ENCODE measurements around the gene RFX2. TPM values are rescaled to one million over a fixed set of nuclear protein-coding genes. Genes with fewer than 3 reads are reported as not detected.

RFX2 gene
- total RNA-seq, 1 experiment from 2014 or later: 13.7 TPM

- CTCF ChIA-PET: no interaction called here
Observed at GRCh38 chr19:6020166-6020882, 90.0 kb downstream of the RFX2 start.

GRCh38 chr19:6018786-6019185, 91.5 kb downstream of the RFX2 start:
- H3K4me1 Mint-ChIP-seq (ENCODE audit: low read depth, unreplicated experiment): no peaks in the 10 kb centered on the region
- no peak for TF ChIP-seq CTCF (IDR thresholded peaks at IDR 0.05; ENCODE audit: unreplicated experiment)
- H3K4me3 Mint-ChIP-seq (ENCODE audit: low read depth, unreplicated experiment): no peak overlapping the region
- H3K9me3 Mint-ChIP-seq (ENCODE audit: low read depth, unreplicated experiment): no peaks in the 10 kb centered on the region
- no TSS peak for BruUV-seq (replicated peaks)
- no peak for DNase-seq
- CTCF ChIA-PET: interaction anchor here (0.5 kb wide), 1 partner anchor 28 kb away, joined by 3 read pairs; no protein-coding TSS in a partner anchor
- H3K27me3 Mint-ChIP-seq (ENCODE audit: unreplicated experiment): no peaks in the 10 kb centered on the region
- intact Hi-C loops (cut with micrococcal nuclease; ENCODE audit: unreplicated experiment): no loop called here
- H3K36me3 Mint-ChIP-seq (ENCODE audit: insufficient read depth, unreplicated experiment): no peaks in the 10 kb centered on the region
- no peak overlapping the region for H3K27ac Mint-ChIP-seq (ENCODE audit: unreplicated experiment)

More at GRCh38 chr19:6020166-6020882, 90.0 kb downstream of the RFX2 start:
- Mint-ChIP-seq H3K4me1 (ENCODE audit: low read depth, unreplicated experiment) (no peaks in the 10 kb centered on the region), H3K27me3 (ENCODE audit: unreplicated experiment) (no peaks in the 10 kb centered on the region), H3K27ac (ENCODE audit: unreplicated experiment) (no peak overlapping the region), H3K36me3 (ENCODE audit: insufficient read depth, unreplicated experiment) (no peaks in the 10 kb centered on the region), H3K4me3 (ENCODE audit: low read depth, unreplicated experiment) (no peak overlapping the region), H3K9me3 (ENCODE audit: low read depth, unreplicated experiment) (no peaks in the 10 kb centered on the region)
- no TSS peak for BruUV-seq (replicated peaks)
- intact Hi-C loops (cut with micrococcal nuclease; ENCODE audit: unreplicated experiment): no loop called here
- DNase-seq: no peak
- TF ChIP-seq CTCF (IDR thresholded peaks at IDR 0.05; ENCODE audit: unreplicated experiment): no peak

GRCh38 chr19:6017576-6017975, 92.7 kb downstream of the RFX2 start:
- no peak overlapping the region for H3K4me3 Mint-ChIP-seq (ENCODE audit: low read depth, unreplicated experiment)
- intact Hi-C loops (cut with micrococcal nuclease; ENCODE audit: unreplicated experiment): no loop called here
- no peak for DNase-seq
- H3K27me3 Mint-ChIP-seq (ENCODE audit: unreplicated experiment): no peaks in the 10 kb centered on the region
- no peak for TF ChIP-seq CTCF (IDR thresholded peaks at IDR 0.05; ENCODE audit: unreplicated experiment)
- no peaks in the 10 kb centered on the region for H3K9me3 Mint-ChIP-seq (ENCODE audit: low read depth, unreplicated experiment)
- CTCF ChIA-PET: no interaction called here
- no peak overlapping the region for H3K27ac Mint-ChIP-seq (ENCODE audit: unreplicated experiment)
- H3K4me1 Mint-ChIP-seq (ENCODE audit: low read depth, unreplicated experiment): no peaks in the 10 kb centered on the region
- BruUV-seq (replicated peaks): no TSS peak
- no peaks in the 10 kb centered on the region for H3K36me3 Mint-ChIP-seq (ENCODE audit: insufficient read depth, unreplicated experiment)

- H3K4me1 Mint-ChIP-seq (ENCODE audit: low read depth, unreplicated experiment): no peaks in the 10 kb centered on the region
- H3K4me3 Mint-ChIP-seq (ENCODE audit: low read depth, unreplicated experiment): no peak overlapping the region
- H3K36me3 Mint-ChIP-seq (ENCODE audit: insufficient read depth, unreplicated experiment): no peaks in the 10 kb centered on the region
- no TSS peak for BruUV-seq (replicated peaks)
- no peaks in the 10 kb centered on the region for H3K9me3 Mint-ChIP-seq (ENCODE audit: low read depth, unreplicated experiment)
- CTCF ChIA-PET: no interaction called here
- no peak overlapping the region for H3K27ac Mint-ChIP-seq (ENCODE audit: unreplicated experiment)
- H3K27me3 Mint-ChIP-seq (ENCODE audit: unreplicated experiment): no peaks in the 10 kb centered on the region
- no peak for DNase-seq
- TF ChIP-seq CTCF (IDR thresholded peaks at IDR 0.05; ENCODE audit: unreplicated experiment): no peak
- intact Hi-C loops (cut with micrococcal nuclease; ENCODE audit: unreplicated experiment): no loop called here
Observed at GRCh38 chr19:6015841-6016545, 94.3 kb downstream of the RFX2 start.

All from Calu3 (cell line).